Measurements from ENCODE around the gene MUC20. TPM values are rescaled to one million over a fixed set of nuclear protein-coding genes. Genes with fewer than 3 reads are reported as not detected.
"Not testable (repeated sequence)": the region's sequence is repeated elsewhere in the genome, so short reads cannot be mapped to it uniquely, and the experiment has no call there.

MUC20 gene
- total RNA-seq, 2 donors from 2014 or later: 110 to 115 TPM

DNA sequence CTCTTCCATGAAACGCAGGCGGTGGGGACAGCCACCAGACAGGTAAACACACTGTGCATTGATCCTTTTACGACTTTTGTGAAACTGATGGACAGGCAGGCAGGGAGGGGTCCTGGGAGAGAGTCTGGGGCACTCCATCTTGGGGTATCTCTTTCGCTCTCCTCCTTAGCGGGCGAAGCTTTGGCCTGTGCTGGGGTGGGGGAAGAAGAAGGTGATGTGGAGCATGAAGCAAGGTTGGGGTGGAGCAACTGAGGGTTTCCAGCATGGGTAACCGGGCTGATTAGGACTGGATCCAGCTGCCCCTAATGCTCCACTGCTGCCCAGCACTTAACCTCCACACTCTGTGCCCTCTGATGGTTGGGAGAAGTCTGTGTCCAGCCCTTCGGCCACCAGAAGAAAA lies 25.6 kb downstream of the MUC20 start:
- ATAC-seq: no peak
- DNase-seq: no peak
- intact Hi-C loops (cut with DNase I, micrococcal nuclease): no loop called here

- DNase-seq: no peak
These were observed 26.0 kb downstream of the MUC20 start for GRCh38 chr3:195746751-195747150.

GRCh38 chr3:195748661-195749060 lies 27.9 kb downstream of the MUC20 start:
- peak; percentile 1 for ATAC-seq
- DNase-seq: no peak
- intact Hi-C loops (cut with DNase I, micrococcal nuclease): no loop called here

More at GRCh38 chr3:195746751-195747150, 26.0 kb downstream of the MUC20 start:
- intact Hi-C loops (cut with DNase I, micrococcal nuclease): no loop called here
- no peak for ATAC-seq

DNA sequence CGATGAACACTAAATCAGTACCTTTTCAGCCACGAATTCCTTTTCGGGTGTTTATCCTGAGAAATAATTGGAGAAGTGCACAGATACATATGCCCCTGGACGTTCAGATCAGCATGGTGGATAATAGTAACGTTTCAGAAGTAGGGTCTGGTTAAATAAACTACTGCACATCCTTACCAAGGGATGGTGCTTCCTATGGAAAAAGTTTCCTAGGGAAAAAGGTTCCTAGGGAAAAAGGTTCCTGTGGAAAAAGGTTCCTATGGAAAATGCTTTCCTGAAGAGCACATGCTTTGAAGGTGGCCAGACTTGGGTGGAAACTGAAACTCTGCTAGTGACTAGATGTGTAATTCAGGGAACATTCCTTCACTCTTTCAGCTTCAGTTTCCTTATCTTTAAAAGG lies 28.3 kb downstream of the MUC20 start:
- ATAC-seq; intact Hi-C loops (cut with DNase I, micrococcal nuclease); DNase-seq: not testable (repeated sequence)

DNA sequence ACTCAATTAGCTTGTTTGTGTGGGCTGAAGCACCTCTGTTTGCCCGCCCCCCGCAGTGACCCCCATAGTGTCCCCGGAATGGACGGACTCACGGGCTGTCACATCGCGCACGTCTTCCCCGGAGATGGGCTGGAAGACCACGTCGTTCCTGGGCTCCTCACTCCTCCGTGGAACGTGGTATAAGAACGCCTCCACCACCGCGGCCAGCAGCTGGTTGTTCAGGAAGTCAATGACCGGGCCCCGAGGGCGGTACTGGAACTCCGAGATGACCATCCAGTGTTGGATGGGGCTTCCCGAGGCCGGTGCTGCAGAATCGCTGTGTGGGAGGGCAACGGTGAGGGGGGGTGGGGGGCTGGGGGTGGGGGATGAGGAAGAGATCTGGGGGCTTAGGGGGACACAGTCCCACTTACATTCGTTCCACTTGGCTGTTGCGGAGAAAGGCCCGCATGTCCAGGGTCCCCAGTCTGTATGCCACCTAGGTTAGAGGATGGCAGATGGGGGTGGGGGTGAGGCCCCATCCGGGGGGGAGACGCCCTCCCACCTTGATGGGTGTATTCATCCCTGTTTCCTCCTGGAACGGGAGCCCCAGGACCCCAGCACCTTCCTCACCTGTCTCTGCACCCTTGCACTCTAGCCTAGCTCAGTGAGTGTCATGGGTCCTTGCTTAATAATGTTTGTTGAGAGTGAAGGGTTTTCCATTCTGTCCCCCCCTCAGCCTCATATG lies 30.2 kb downstream of the MUC20 start:
- ATAC-seq: no peak
- DNase-seq: no peak
- intact Hi-C loops (cut with DNase I, micrococcal nuclease): no loop called here

- peak; percentile 14 for ATAC-seq
- intact Hi-C loops (cut with DNase I, micrococcal nuclease): no loop called here
These were observed 30.8 kb downstream of the MUC20 start for GRCh38 chr3:195751560-195751959.

DNA sequence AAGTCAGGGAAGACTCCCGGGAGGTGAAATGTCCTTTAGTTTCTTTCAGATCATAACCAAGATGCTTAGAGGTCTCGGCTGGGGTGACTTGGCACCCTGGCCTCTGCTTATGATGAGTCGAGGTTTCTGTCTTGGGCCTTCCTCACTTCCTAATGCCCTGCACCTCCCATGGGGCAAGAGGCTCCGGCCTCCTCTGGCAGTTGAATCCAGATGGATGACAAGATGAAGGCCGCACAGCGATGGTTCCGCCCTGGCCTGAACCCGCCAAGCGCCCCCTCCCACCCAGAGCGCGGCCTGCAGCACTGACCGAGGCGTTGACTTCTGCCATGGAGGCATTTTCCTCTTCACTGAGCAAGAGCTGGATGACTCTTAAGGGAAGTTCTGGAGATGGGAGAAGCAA lies 31.3 kb downstream of the MUC20 start:
- ATAC-seq (no peak), DNase-seq (peak in 1 of 2 donors; percentile 19)
- intact Hi-C loops (cut with DNase I, micrococcal nuclease): no loop called here

More at GRCh38 chr3:195751560-195751959, 30.8 kb downstream of the MUC20 start:
- no peak for DNase-seq

- intact Hi-C loops (cut with DNase I, micrococcal nuclease): no loop called here
- peak in 1 of 2 donors; percentile 20 for DNase-seq
- no peak for ATAC-seq
These were observed 32.0 kb downstream of the MUC20 start for GRCh38 chr3:195752546-195753331.

DNA sequence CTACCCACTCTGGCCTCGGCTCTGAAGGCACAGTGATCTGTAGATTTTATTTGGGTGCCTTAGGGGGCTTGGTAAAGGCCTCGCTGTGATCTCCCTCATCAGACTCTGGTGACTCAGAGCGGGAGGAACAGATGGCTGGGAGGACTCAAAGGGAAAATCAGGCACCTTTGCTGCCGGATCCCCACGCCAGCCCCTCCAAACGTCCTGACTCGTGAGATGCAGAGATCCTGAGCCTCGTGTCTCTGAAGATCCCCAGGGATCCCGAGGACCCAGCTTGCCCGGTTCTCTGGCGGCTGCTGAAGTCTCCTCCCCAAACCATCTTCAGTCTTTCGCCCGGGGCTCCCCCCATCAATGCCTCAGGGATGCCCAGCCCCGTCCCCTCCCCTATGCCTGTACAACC lies 32.8 kb downstream of the MUC20 start:
- ATAC-seq (no peak), DNase-seq (peak in 1 of 2 donors; percentile 18)
- intact Hi-C loops (cut with DNase I, micrococcal nuclease): no loop called here

DNA sequence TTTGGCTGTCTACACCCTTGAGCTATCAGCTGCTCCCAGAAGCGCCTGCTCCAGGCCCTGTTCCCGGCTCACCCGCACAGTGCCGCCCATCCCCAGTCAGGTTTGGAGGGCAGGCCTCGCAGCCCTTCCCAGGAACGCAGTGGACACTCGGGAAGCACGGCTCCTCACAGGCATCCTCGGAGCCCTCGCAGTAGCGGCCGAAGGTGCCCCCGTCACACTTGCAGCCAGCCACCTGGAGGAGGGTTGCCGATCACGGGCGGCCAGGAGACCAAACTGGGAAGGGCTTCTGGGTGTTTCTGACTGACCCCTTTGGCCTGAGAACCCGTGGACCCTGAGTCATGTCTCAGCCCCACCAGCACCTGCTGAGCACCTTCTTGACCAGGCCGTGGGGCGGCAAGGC lies 33.4 kb downstream of the MUC20 start:
- intact Hi-C loops (cut with DNase I, micrococcal nuclease): no loop called here
- ATAC-seq (no peak), DNase-seq (peak in 1 of 2 donors; percentile 14)

GRCh38 chr3:195754906-195755305 lies 34.1 kb downstream of the MUC20 start:
- ATAC-seq (no peak), DNase-seq (no peak)
- intact Hi-C loops (cut with DNase I, micrococcal nuclease): no loop called here

- intact Hi-C loops (cut with DNase I, micrococcal nuclease): no loop called here
- no peak for ATAC-seq
- DNase-seq: peak in 1 of 2 donors; percentile 1
These were observed 34.6 kb downstream of the MUC20 start for GRCh38 chr3:195755391-195755790.

DNA sequence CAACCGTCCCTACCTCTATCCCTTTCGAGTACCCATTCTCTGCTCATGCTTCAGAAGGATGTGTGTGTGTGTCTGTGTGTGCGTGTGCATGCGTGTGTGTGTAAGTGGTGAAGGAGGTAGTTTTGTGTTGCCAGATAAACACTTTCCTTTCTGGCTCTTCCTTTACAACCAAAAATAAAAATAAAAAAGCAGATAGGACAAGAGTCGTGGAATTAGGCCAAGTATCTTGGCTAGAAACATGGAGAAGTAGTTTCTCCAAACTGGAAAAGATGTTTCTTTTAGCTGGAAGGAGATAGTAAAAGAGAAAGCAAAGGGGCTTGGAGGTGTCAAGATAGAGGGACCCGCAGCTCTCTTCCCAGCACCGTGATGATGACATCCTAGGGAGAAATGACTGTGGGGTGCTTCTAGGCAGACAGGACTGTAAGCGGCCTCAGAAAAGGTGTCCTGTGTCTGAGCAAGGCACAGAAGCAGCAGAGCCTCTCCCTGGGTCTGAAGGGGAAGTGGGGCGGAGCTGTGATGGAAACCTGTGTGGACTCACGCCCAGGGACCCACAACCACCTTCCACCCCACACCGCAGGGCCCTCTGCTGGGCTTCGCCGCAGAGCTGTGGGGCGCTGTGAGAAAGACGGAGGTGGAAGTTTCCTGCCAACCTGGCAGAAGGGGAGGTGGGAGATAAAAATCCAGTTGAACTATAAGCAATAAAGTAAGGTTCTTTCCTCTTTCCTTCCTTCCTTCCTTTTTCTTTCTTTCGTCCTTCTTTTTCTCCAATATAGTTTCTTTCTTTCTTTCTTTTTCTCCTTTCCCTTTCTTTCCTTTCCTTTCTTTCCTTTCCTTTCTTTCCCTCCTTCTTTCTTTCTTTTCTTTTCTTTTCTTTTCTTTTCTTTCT lies 35.3 kb downstream of the MUC20 start:
- intact Hi-C loops (cut with DNase I, micrococcal nuclease): no loop called here
- DNase-seq (peak in 1 of 2 donors; percentile 23), ATAC-seq (no peak)

DNA sequence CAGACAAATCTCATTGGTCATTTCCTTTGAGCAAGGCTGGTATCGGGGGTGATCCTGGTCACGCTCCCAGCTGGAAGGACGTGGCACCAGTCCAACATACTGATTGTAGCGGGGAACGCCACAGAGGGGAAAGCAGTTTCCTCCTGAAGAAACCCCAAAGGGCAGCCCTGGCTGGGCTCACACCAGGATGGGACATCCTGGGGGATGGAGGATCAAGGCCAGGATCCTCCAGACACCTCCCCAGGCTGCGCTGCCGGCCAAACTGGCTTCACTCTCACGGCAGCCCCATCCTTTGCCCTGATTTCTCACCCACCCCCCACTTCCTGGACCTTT lies 36.6 kb downstream of the MUC20 start:
- DNase-seq: peak in 1 of 2 donors; percentile 15
- no peak for ATAC-seq
- intact Hi-C loops (cut with DNase I, micrococcal nuclease): no loop called here

GRCh38 chr3:195757827-195758226 lies 37.0 kb downstream of the MUC20 start:
- intact Hi-C loops (cut with DNase I, micrococcal nuclease): no loop called here
- ATAC-seq (no peak), DNase-seq (no peak)

GRCh38 chr3:195758721-195759353 lies 38.1 kb downstream of the MUC20 start:
- DNase-seq (no peak), ATAC-seq (no peak)
- intact Hi-C loops (cut with DNase I, micrococcal nuclease): no loop called here

DNA sequence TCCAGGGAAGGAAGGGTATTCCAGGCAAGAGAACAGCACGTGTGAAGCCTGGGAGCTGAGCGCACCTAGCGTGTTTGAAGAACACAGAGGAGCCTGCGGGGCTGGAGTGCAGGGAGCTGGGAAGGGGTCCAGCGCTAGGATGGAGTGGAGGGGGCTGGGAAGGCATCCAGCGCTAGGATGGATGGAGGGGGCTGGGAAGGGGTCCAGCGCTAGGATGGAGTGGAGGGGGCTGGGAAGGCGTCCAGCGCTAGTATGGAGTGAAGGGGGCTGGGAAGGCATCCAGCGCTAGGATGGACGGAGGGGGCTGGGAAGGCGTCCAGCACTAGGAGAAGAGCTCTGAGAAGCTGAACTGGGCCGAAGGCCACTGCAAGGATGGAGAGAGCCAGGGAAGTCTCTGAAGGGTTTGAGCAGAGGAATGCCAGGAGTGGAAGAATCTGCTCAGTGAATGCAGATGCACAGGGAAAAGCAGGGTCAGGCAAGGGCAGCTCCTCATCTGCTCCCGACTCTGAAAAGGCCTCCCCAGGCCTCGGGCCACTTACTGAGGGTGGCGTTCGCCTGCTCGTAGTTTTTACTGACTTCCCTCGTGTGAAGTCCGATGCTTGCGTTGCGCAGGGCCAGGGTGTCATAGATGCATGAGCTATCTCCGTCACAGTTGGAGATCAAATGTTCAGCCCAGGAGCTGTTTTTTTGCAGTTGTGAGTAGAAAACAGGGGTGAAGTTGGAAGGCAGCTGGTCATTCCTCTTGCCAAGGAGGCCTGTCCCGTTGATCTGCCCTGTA lies 39.8 kb downstream of the MUC20 start:
- ATAC-seq (no peak), DNase-seq (no peak)
- intact Hi-C loops (cut with DNase I, micrococcal nuclease): no loop called here

DNA sequence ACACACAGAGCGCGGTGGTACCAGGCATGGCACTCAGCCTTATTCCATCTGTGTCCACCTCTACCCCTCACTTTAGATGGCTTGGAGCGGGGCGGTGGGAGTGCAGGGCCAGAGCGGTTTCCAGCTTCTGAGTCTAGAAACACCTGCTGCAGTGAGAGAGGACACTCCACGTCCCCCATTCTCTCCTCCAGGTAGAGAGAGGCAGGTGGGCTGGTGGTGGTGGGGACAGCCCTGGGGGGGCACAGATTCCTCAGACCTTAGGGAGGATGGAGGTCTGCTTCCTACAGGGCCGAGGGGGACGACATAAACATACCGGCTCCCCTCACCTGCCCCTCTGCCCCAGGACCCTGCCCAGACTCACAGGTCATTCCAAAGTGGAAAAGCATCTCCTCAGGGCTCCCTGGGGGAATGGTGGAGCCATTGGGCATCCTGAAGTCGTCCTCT lies 40.4 kb downstream of the MUC20 start:
- DNase-seq (no peak), ATAC-seq (no peak)
- intact Hi-C loops (cut with DNase I, micrococcal nuclease): no loop called here
